HCT116 (cell line): ENCODE results near the gene LRRC15. TPM values are rescaled to one million over a fixed set of nuclear protein-coding genes. Genes with fewer than 3 reads are reported as not detected.

Experiments used
- ATAC-seq: fragments of 200-7000 bp; cut with Tn5 transposase; 2 replicates; pipeline ENCODE4 v1.9.1; 2020; ENCODE audit warnings: mild to moderate bottlenecking, moderate library complexity
- BruUV-seq: library from RNA; stranded (reverse); fragments of 400-500 nt; replicated peaks from 2 replicates; lab custom pipeline; 2021; lab: Mats Ljungman, UMichigan
- CTCF ChIA-PET: fragments of 300-600 bp; sonication (Branson Sonifier 250); formaldehyde crosslinking; loops from one replicate; lab custom pipeline; 2021; ENCODE audit warnings: antibody characterized with exemption; lab: Charles Lee
- POLR2A ChIA-PET: fragments of 300-600, 350-600 bp; sonication (Branson Sonifier 250); formaldehyde crosslinking; loops from one replicate; lab custom pipeline; 2021; ENCODE audit warnings: antibody characterized with exemption; lab: Charles Lee
- RAD21 ChIA-PET, 2 experiments: fragments of 300-600 bp; sonication (Branson Sonifier 250); formaldehyde crosslinking; loops; one replicate each; lab custom pipeline; 2023; ENCODE audit warnings: low total read pairs in 2 of 2; ENCODE audit not compliant: uncharacterized antibody in 2 of 2, unreplicated experiment in 2 of 2, low non-redundant PET in 1 of 2; lab: Charles Lee
- DNase-seq: peaks from one replicate; pipeline ENCODE4 v3.0.0-alpha.2; 2010; ENCODE audit warnings: low read depth, low spot score
- H2AFZ ChIP-seq: fragments of 200-600 bp; shearing (Covaris generic), sonication (generic); 2 replicates; pipeline ENCODE4 v1.6.1; 2017; ENCODE audit warnings: low read depth, mixed run types, mixed read lengths, antibody characterized with exemption, low read length; ENCODE audit not compliant: poor library complexity, severe bottlenecking
- H3K27ac ChIP-seq: 2 replicates; pipeline ENCODE4 v1.5.1; 2012; ENCODE audit warnings: low read depth, low read length
- H3K27me3 ChIP-seq: fragments of 200-600 bp; sonication (generic); 2 replicates; pipeline ENCODE4 v1.6.1; 2016; ENCODE audit warnings: mixed run types, low read length, mixed read lengths; ENCODE audit not compliant: insufficient read depth
- H3K36me3 ChIP-seq, 2 experiments: fragments of 200-500 bp in 1 of 2; fragments of 200-600 bp in 1 of 2; sonication (Bioruptor generic) in 1 of 2; sonication (generic) in 1 of 2; 2 replicates each; pipeline versions ENCODE4 v1.5.1 to v1.6.1; 2014 to 2016; ENCODE audit warnings: low read length in 2 of 2, inconsistent platforms in 1 of 2, mixed read lengths in 1 of 2, mixed run types in 1 of 2; ENCODE audit not compliant: insufficient read depth in 2 of 2, control insufficient read depth in 1 of 2
- H3K4me1 ChIP-seq, 2 experiments: fragments of 200-600 bp in 1 of 2; sonication (generic) in 1 of 2; 2 replicates each; pipeline versions ENCODE4 v1.5.1 to v1.6.1; 2012 to 2017; ENCODE audit warnings: low read length in 2 of 2, inconsistent platforms in 1 of 2, mild to moderate bottlenecking in 1 of 2, mixed read lengths in 1 of 2, mixed run types in 1 of 2, moderate library complexity in 1 of 2; ENCODE audit not compliant: insufficient read depth in 2 of 2, control insufficient read depth in 1 of 2
- H3K4me2 ChIP-seq: fragments of 200-600 bp; sonication (generic); 2 replicates; pipeline ENCODE4 v1.6.1; 2017; ENCODE audit warnings: mixed run types, low read length, mixed read lengths
- H3K4me3 ChIP-seq, 2 experiments: fragments of 200-600 bp in 1 of 2; sonication (generic) in 1 of 2; replicated peaks in 1 of 2; 2 replicates each; pipeline ENCODE4 v1.5.1; 2011 to 2016; ENCODE audit warnings: low read length in 2 of 2, control low read depth in 1 of 2, low read depth in 1 of 2, mild to moderate bottlenecking in 1 of 2, mixed read lengths in 1 of 2, mixed run types in 1 of 2
- H3K79me2 ChIP-seq: fragments of 200-600 bp; sonication (generic); 2 replicates; pipeline ENCODE4 v1.6.1; 2017; ENCODE audit warnings: mild to moderate bottlenecking, mixed run types, low read length, moderate library complexity, mixed read lengths; ENCODE audit not compliant: insufficient read depth
- H3K9ac ChIP-seq: fragments of 200-600 bp; sonication (generic); 2 replicates; pipeline ENCODE4 v1.6.1; 2016; ENCODE audit warnings: low read length, mixed read lengths
- H3K9me2 ChIP-seq: fragments of 200-600 bp; sonication (generic), shearing (Covaris generic); 2 replicates; pipeline ENCODE4 v1.6.1; 2017; ENCODE audit warnings: mixed run types, mild to moderate bottlenecking, moderate library complexity; ENCODE audit not compliant: insufficient read depth
- H3K9me3 ChIP-seq, 2 experiments: fragments of 200-500 bp in 1 of 2; fragments of 200-600 bp in 1 of 2; sonication (Bioruptor generic) in 1 of 2; sonication (generic) in 1 of 2; 2 replicates each; pipeline ENCODE4 v1.6.1; 2014 to 2017; ENCODE audit warnings: low read length in 2 of 2, mixed read lengths in 2 of 2, inconsistent platforms in 1 of 2, low read depth in 1 of 2, mild to moderate bottlenecking in 1 of 2, mixed run types in 1 of 2, moderate library complexity in 1 of 2; ENCODE audit not compliant: control insufficient read depth in 1 of 2, insufficient read depth in 1 of 2
- H4K20me1 ChIP-seq: fragments of 200-600 bp; sonication (generic), shearing (Covaris generic); 2 replicates; pipeline ENCODE4 v1.6.1; 2017; ENCODE audit warnings: mixed run types, mild to moderate bottlenecking, moderate library complexity; ENCODE audit not compliant: insufficient read depth
- CEBPB ChIP-seq: IDR thresholded peaks from 2 replicates; pipeline ENCODE4 v1.6.1; 2012; ENCODE audit warnings: low read depth
- EGR1 ChIP-seq: IDR thresholded peaks from 2 replicates; pipeline ENCODE4 v1.6.1; 2012; ENCODE audit warnings: low read depth
- EZH2 ChIP-seq: fragments of 200-600 bp; sonication (generic); IDR thresholded peaks from 2 replicates; pipeline ENCODE4 v1.6.1; 2017; ENCODE audit warnings: antibody characterized with exemption, mixed run types
- JUND ChIP-seq: IDR thresholded peaks from 2 replicates; pipeline ENCODE4 v1.6.1; 2012
- POLR2A ChIP-seq: IDR thresholded peaks from 2 replicates; pipeline ENCODE4 v1.7.0; 2011; ENCODE audit warnings: borderline replicate concordance; ENCODE audit not compliant: insufficient read depth, insufficient read length; ENCODE audit errors: extremely low read depth
- SIN3A ChIP-seq: IDR thresholded peaks from 2 replicates; pipeline ENCODE4 v1.6.1; 2012; ENCODE audit warnings: low read depth
- SP1 ChIP-seq: IDR thresholded peaks from 2 replicates; pipeline ENCODE4 v1.6.1; 2012; ENCODE audit warnings: low read depth
- YY1 ChIP-seq: IDR thresholded peaks from 2 replicates; pipeline ENCODE4 v1.6.1; 2011; ENCODE audit warnings: low read length, low read depth, moderate library complexity, mild to moderate bottlenecking; ENCODE audit not compliant: insufficient replicate concordance; ENCODE audit errors: extremely low read depth
- ZBTB33 ChIP-seq: IDR thresholded peaks from 2 replicates; pipeline ENCODE4 v1.6.1; 2011; ENCODE audit warnings: mild to moderate bottlenecking, low read length, moderate library complexity; ENCODE audit not compliant: insufficient replicate concordance; ENCODE audit errors: extremely low read depth
- ZNF274 ChIP-seq: fragments of 200-500 bp; sonication (Bioruptor generic); IDR thresholded peaks from 2 replicates; pipeline ENCODE4 v1.6.1; 2014; ENCODE audit warnings: mild to moderate bottlenecking, low read depth, low read length, inconsistent platforms
- intact Hi-C: fragments of 100-400 bp; cut with micrococcal nuclease; formaldehyde crosslinking; loops from 2 replicates; pipeline ENCODE4 v1.10.0; 2022
- total RNA-seq: library from RNA; stranded (reverse); gene quantifications from one replicate; pipeline ENCODE4 v1.2.1, GENCODE V29; 2021; ENCODE audit not compliant: unreplicated experiment
- TF ChIP-seq, protein P1 (sequence below): IDR thresholded peaks from 2 replicates; pipeline ENCODE4 v1.6.1; 2012; ENCODE audit warnings: low read depth

The LRRC15 gene
- total RNA-seq, 1 experiment from 2014 or later = not detected

DNA sequence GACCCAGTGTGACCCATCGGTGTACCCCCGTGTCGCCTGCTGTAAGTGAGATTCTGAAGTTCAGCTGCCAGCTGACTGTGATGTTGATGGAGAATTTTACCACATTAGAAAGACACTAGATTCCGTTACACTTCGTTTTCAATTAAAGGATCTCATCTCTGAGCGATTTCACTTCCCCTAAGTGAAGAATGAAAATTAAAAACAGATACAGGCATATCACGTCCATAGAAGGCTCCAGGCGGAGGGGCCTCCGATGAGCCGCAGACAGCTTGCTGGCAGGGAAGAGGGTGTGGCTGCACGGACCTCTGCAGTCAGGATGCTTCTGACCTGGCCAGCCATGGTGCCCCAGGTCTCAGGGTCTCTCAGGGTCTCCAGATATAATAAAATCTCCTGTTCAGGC, 11.9 kb downstream of the LRRC15 start:
- H2AFZ ChIP-seq = no peak overlapping the region
- H3K79me2 ChIP-seq = no peaks in the 10 kb centered on the region
- H3K9me3 ChIP-seq = no peaks in the 10 kb centered on the region
- no peaks in the 10 kb centered on the region for H3K9me2 ChIP-seq
- H3K4me3 ChIP-seq = no peak overlapping the region
- H4K20me1 ChIP-seq = no peaks in the 10 kb centered on the region
- POLR2A ChIA-PET = no interaction called here
- no peaks in the 10 kb centered on the region for H3K36me3 ChIP-seq
- no peak for TF ChIP-seq SP1
- TF ChIP-seq, protein P1, sequence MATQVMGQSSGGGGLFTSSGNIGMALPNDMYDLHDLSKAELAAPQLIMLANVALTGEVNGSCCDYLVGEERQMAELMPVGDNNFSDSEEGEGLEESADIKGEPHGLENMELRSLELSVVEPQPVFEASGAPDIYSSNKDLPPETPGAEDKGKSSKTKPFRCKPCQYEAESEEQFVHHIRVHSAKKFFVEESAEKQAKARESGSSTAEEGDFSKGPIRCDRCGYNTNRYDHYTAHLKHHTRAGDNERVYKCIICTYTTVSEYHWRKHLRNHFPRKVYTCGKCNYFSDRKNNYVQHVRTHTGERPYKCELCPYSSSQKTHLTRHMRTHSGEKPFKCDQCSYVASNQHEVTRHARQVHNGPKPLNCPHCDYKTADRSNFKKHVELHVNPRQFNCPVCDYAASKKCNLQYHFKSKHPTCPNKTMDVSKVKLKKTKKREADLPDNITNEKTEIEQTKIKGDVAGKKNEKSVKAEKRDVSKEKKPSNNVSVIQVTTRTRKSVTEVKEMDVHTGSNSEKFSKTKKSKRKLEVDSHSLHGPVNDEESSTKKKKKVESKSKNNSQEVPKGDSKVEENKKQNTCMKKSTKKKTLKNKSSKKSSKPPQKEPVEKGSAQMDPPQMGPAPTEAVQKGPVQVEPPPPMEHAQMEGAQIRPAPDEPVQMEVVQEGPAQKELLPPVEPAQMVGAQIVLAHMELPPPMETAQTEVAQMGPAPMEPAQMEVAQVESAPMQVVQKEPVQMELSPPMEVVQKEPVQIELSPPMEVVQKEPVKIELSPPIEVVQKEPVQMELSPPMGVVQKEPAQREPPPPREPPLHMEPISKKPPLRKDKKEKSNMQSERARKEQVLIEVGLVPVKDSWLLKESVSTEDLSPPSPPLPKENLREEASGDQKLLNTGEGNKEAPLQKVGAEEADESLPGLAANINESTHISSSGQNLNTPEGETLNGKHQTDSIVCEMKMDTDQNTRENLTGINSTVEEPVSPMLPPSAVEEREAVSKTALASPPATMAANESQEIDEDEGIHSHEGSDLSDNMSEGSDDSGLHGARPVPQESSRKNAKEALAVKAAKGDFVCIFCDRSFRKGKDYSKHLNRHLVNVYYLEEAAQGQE = no peak
- no peak for TF ChIP-seq SIN3A
- no peak for TF ChIP-seq EGR1
- TF ChIP-seq POLR2A = no peak
- TF ChIP-seq EZH2 = no peak
- TF ChIP-seq CEBPB = no peak
- no peak for TF ChIP-seq ZBTB33
- no peak for TF ChIP-seq JUND
- TF ChIP-seq YY1 = no peak
- TF ChIP-seq ZNF274 = no peak
- CTCF ChIA-PET = no interaction called here
- no peak overlapping the region for H3K9ac ChIP-seq
- no peaks in the 10 kb centered on the region for H3K4me1 ChIP-seq
- no TSS peak for BruUV-seq
- ATAC-seq = no peak
- H3K27ac ChIP-seq = no peak overlapping the region
- peaks cover 5% of the 10 kb centered on the region; the same call in 1 of the 2 replicates for H3K27me3 ChIP-seq
- RAD21 ChIA-PET = no interaction called here
- no peak overlapping the region for H3K4me2 ChIP-seq
- no peak for DNase-seq
- intact Hi-C loops = no loop called here
